Testis (tissue), 2 donors: ENCODE data around the gene SMAD7.

Experiments
- CTCF ChIP-seq, 3 experiments: fragments of 450-650 bp in 2 of 3; fragments of 200-600 bp in 1 of 3; sonication (generic) in 1 of 3; IDR thresholded peaks; one replicate each; pipeline ENCODE4 v1.5.1; 2016 to 2019; ENCODE audit warnings: antibody characterized with exemption in 3 of 3, mild to moderate bottlenecking in 2 of 3, moderate library complexity in 1 of 3
- POLR2A ChIP-seq: fragments of 450-650 bp; IDR thresholded peaks from one replicate; pipeline ENCODE4 v1.6.1; 2017; ENCODE audit warnings: antibody characterized with exemption, mild to moderate bottlenecking, moderate library complexity

- TF ChIP-seq CTCF (IDR thresholded peaks at IDR 0.05): no peak
- TF ChIP-seq POLR2A: no peak
Observed at GRCh38 chr18:48908916-48909315, 41.8 kb downstream of the SMAD7 start.
